Muscle of leg (tissue), 11 donors: ENCODE measurements around the gene ZIC1. TPM values are rescaled to one million over a fixed set of nuclear protein-coding genes. Genes with fewer than 3 reads are reported as not detected.

ENCODE experiments used
- DNase-seq: peaks from one replicate; pipeline ENCODE4 v3.0.0; 2013
- H3K27ac ChIP-seq: one replicate; pipeline ENCODE4 v1.5.1; 2013; ENCODE audit warnings: mild to moderate bottlenecking, low read length, control low read depth
- H3K27me3 ChIP-seq: one replicate; pipeline ENCODE4 v1.6.1; 2013; ENCODE audit warnings: low read length; ENCODE audit not compliant: control insufficient read depth, insufficient read depth
- H3K36me3 ChIP-seq: one replicate; pipeline ENCODE4 v1.6.1; 2013; ENCODE audit warnings: low read length; ENCODE audit not compliant: control insufficient read depth, insufficient read depth
- H3K4me1 ChIP-seq: one replicate; pipeline ENCODE4 v1.6.1; 2013; ENCODE audit warnings: low read length; ENCODE audit not compliant: control insufficient read depth, insufficient read depth
- H3K4me3 ChIP-seq: one replicate; pipeline ENCODE4 v1.5.1; 2013; ENCODE audit warnings: low read length, control low read depth
- H3K9me3 ChIP-seq: replicated peaks from 2 replicates; pipeline ENCODE4 v1.6.1; 2013; ENCODE audit warnings: low read depth, low read length; ENCODE audit not compliant: control insufficient read depth
- WGBS: methylation state at CpG from one replicate; pipeline ENCODE4 v1.1.5; 2013; ENCODE audit warnings: missing lambda C conversion rate; ENCODE audit not compliant: insufficient coverage; 5-methylcytosine and 5-hydroxymethylcytosine counted together
- polyA plus RNA-seq, 8 donors: library from polyadenylated mRNA; unstranded; fragments of 120-200 nt; gene quantifications; one replicate each; pipeline versions ENCODE4 v1.2.1 to v1.2.3, GENCODE V29; 2013; ENCODE audit warnings: inconsistent platforms in 1 of 8, low replicate concordance in 1 of 8; ENCODE audit not compliant: insufficient read length in 8 of 8, insufficient read depth in 1 of 8
- total RNA-seq: library from RNA; stranded (reverse); fragments of 120-200 nt; gene quantifications from one replicate; pipeline ENCODE4 v1.2.4, GENCODE V29; 2013

Gene ZIC1
- total and polyA plus RNA-seq, 9 donors: 9.7 to 16.6 (median 12.8) TPM

GRCh38 chr3:147422601-147423536, 13.7 kb downstream of the ZIC1 start:
- Histone ChIP-seq H3K4me3 (no peak overlapping the region), H3K9me3 (no peaks in the 10 kb centered on the region), H3K27ac (no peak overlapping the region), H3K4me1 (peaks cover 12% of the 10 kb centered on the region), H3K36me3 (no peaks in the 10 kb centered on the region), H3K27me3 (peaks cover 69% of the 10 kb centered on the region)
- WGBS: 18% methylated on average over 23 of the region's 36 CpGs
- DNase-seq: peak; percentile 32

DNA sequence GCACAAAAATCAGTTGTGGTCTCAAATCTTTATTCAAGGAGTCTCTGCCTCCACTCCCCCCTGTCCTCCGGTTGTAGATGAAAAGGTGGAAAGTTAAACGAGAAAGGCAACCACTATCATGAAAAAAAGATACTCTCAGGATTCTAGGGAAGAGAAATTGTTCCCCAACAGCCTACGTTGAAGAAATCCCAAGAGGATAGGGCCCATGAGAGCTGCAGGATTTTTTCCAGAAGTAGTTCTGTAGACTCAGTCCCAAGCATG, 14.3 kb downstream of the ZIC1 start:
- whole genome bisulfite sequencing: 14% methylated on average over 1 of the region's 3 CpGs
- DNase-seq: no peak
- Histone ChIP-seq H3K4me3 (no peak overlapping the region), H3K27me3 (peaks cover 66% of the 10 kb centered on the region), H3K36me3 (no peaks in the 10 kb centered on the region), H3K9me3 (no peaks in the 10 kb centered on the region), H3K4me1 (peaks cover 12% of the 10 kb centered on the region), H3K27ac (no peak overlapping the region)

- Histone ChIP-seq H3K36me3 (no peaks in the 10 kb centered on the region), H3K4me3 (no peak overlapping the region), H3K4me1 (peaks cover 11% of the 10 kb centered on the region), H3K27ac (no peak overlapping the region), H3K27me3 (peaks cover 61% of the 10 kb centered on the region), H3K9me3 (no peaks in the 10 kb centered on the region)
- peak; percentile 5 for DNase-seq
- WGBS: 8% methylated on average over 20 of the region's 33 CpGs
These were observed 14.8 kb downstream of the ZIC1 start for GRCh38 chr3:147423798-147424580.

GRCh38 chr3:147424581-147425387, 15.6 kb downstream of the ZIC1 start:
- H3K27ac ChIP-seq: no peak overlapping the region
- peaks cover 5% of the 10 kb centered on the region for H3K4me1 ChIP-seq
- DNase-seq: no peak
- H3K4me3 ChIP-seq: no peak overlapping the region
- no peaks in the 10 kb centered on the region for H3K9me3 ChIP-seq
- no peaks in the 10 kb centered on the region for H3K36me3 ChIP-seq
- no CpG with 5 or more reads among the region's 14 CpGs for WGBS
- H3K27me3 ChIP-seq: peaks cover 53% of the 10 kb centered on the region

GRCh38 chr3:147425388-147425850, 16.3 kb downstream of the ZIC1 start:
- Histone ChIP-seq H3K4me1 (peaks cover 3% of the 10 kb centered on the region), H3K27ac (no peak overlapping the region), H3K9me3 (no peaks in the 10 kb centered on the region), H3K27me3 (peaks cover 47% of the 10 kb centered on the region), H3K4me3 (no peak overlapping the region), H3K36me3 (no peaks in the 10 kb centered on the region)
- peak; percentile 1 for DNase-seq
- WGBS: no CpG with 5 or more reads among the region's 1 CpG

GRCh38 chr3:147426931-147427330, 17.8 kb downstream of the ZIC1 start:
- WGBS: no CpG with 5 or more reads among the region's 2 CpGs
- H3K36me3 ChIP-seq: no peaks in the 10 kb centered on the region
- no peak overlapping the region for H3K4me3 ChIP-seq
- H3K27me3 ChIP-seq: peaks cover 32% of the 10 kb centered on the region
- no peak overlapping the region for H3K27ac ChIP-seq
- DNase-seq: no peak
- H3K9me3 ChIP-seq: no peaks in the 10 kb centered on the region
- H3K4me1 ChIP-seq: peaks cover 3% of the 10 kb centered on the region

GRCh38 chr3:147427746-147428145, 18.6 kb downstream of the ZIC1 start:
- H3K4me1 ChIP-seq: peaks cover 3% of the 10 kb centered on the region
- H3K9me3 ChIP-seq: no peaks in the 10 kb centered on the region
- 65% methylated on average over 3 of the region's 3 CpGs for WGBS
- no peak overlapping the region for H3K27ac ChIP-seq
- no peaks in the 10 kb centered on the region for H3K36me3 ChIP-seq
- no peak for DNase-seq
- H3K27me3 ChIP-seq: peaks cover 26% of the 10 kb centered on the region
- H3K4me3 ChIP-seq: no peak overlapping the region

GRCh38 chr3:147428326-147428725, 19.2 kb downstream of the ZIC1 start:
- no peaks in the 10 kb centered on the region for H3K9me3 ChIP-seq
- no peak overlapping the region for H3K4me3 ChIP-seq
- no CpG with 5 or more reads among the region's 1 CpG for WGBS
- no peak for DNase-seq
- no peaks in the 10 kb centered on the region for H3K4me1 ChIP-seq
- no peak overlapping the region for H3K27ac ChIP-seq
- H3K36me3 ChIP-seq: no peaks in the 10 kb centered on the region
- peaks cover 20% of the 10 kb centered on the region for H3K27me3 ChIP-seq

DNA sequence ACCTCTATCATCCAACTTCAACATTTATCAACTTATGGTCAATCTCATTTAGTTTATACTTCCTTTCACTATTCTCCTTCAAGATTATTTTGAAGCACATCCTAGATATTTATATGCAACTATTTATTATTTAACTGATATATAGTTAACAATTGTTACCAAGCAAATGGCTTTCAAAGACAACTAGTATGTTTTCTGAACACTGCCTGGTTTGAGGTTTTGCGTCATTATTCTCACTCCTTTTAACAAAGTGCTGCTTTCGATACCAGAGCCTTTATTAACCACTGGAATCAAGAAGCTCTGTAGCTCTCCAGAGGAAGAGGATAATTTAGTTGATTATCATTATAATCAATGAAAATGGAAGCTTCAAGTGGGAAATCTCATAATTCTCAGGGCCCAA, 19.6 kb downstream of the ZIC1 start:
- Histone ChIP-seq H3K4me1 (no peaks in the 10 kb centered on the region), H3K27ac (no peak overlapping the region), H3K36me3 (no peaks in the 10 kb centered on the region), H3K4me3 (no peak overlapping the region), H3K27me3 (peaks cover 16% of the 10 kb centered on the region), H3K9me3 (no peaks in the 10 kb centered on the region)
- no CpG with 5 or more reads among the region's 2 CpGs for WGBS
- DNase-seq: no peak

- H3K4me1 ChIP-seq: no peaks in the 10 kb centered on the region
- peak; percentile 20 for DNase-seq
- H3K27ac ChIP-seq: no peak overlapping the region
- no peak overlapping the region for H3K4me3 ChIP-seq
- H3K27me3 ChIP-seq: peaks cover 3% of the 10 kb centered on the region
- no peaks in the 10 kb centered on the region for H3K9me3 ChIP-seq
- WGBS: no CpG with 5 or more reads among the region's 3 CpGs
- no peaks in the 10 kb centered on the region for H3K36me3 ChIP-seq
These were observed 22.6 kb downstream of the ZIC1 start for GRCh38 chr3:147431751-147432150.
